Immature natural killer cell (primary cell): ENCODE results near the gene SPECC1. TPM values are rescaled to one million over a fixed set of nuclear protein-coding genes. Genes with fewer than 3 reads are reported as not detected.
"Not testable (repeated sequence)": the region's sequence is repeated elsewhere in the genome, so short reads cannot be mapped to it uniquely, and the experiment has no call there.

Experiments
- DNase-seq, 3 donors: peaks; one replicate each; pipeline ENCODE4 v3.0.0; 2022; ENCODE audit warnings: mixed read lengths in 1 of 3
- H3K27ac Mint-ChIP-seq, 6 donors: one replicate each; pipeline ENCODE4 v1.8.0; 2020; ENCODE audit warnings: mixed read lengths in 6 of 6, mild to moderate bottlenecking in 5 of 6, inconsistent platforms in 4 of 6, moderate library complexity in 3 of 6
- H3K27me3 Mint-ChIP-seq, 3 donors: one replicate each; pipeline ENCODE4 v1.8.0; 2020 to 2021; ENCODE audit warnings: low read depth in 3 of 3, mild to moderate bottlenecking in 3 of 3, mixed read lengths in 3 of 3, moderate library complexity in 3 of 3, inconsistent platforms in 1 of 3
- H3K36me3 Mint-ChIP-seq, 3 donors: one replicate each; pipeline ENCODE4 v1.8.0; 2020; ENCODE audit warnings: mixed read lengths in 3 of 3, inconsistent platforms in 2 of 3, mild to moderate bottlenecking in 2 of 3
- H3K4me1 Mint-ChIP-seq, 2 donors: one replicate each; pipeline ENCODE4 v1.8.0; 2020; ENCODE audit warnings: inconsistent platforms in 2 of 2, mild to moderate bottlenecking in 2 of 2, mixed read lengths in 2 of 2, moderate library complexity in 1 of 2
- H3K4me3 Mint-ChIP-seq, 5 donors: one replicate each; pipeline ENCODE4 v1.8.0; 2020; ENCODE audit warnings: mild to moderate bottlenecking in 5 of 5, mixed read lengths in 5 of 5, inconsistent platforms in 3 of 5, moderate library complexity in 3 of 5
- H3K9me3 Mint-ChIP-seq, 6 donors: one replicate each; pipeline ENCODE4 v1.8.0; 2020; ENCODE audit warnings: mild to moderate bottlenecking in 6 of 6, mixed read lengths in 6 of 6, inconsistent platforms in 4 of 6, moderate library complexity in 3 of 6
- polyA plus RNA-seq, 3 donors: library from polyadenylated mRNA; unstranded; fragments of 300-500 nt; fragmentation: Illumina TruSeq; gene quantifications; one replicate each; pipeline ENCODE4 v1.2.3, GENCODE V29; 2021

The SPECC1 gene
- polyA plus RNA-seq, 3 donors from 2014 or later = 6.0 to 43.3 (median 25.5) TPM

DNA sequence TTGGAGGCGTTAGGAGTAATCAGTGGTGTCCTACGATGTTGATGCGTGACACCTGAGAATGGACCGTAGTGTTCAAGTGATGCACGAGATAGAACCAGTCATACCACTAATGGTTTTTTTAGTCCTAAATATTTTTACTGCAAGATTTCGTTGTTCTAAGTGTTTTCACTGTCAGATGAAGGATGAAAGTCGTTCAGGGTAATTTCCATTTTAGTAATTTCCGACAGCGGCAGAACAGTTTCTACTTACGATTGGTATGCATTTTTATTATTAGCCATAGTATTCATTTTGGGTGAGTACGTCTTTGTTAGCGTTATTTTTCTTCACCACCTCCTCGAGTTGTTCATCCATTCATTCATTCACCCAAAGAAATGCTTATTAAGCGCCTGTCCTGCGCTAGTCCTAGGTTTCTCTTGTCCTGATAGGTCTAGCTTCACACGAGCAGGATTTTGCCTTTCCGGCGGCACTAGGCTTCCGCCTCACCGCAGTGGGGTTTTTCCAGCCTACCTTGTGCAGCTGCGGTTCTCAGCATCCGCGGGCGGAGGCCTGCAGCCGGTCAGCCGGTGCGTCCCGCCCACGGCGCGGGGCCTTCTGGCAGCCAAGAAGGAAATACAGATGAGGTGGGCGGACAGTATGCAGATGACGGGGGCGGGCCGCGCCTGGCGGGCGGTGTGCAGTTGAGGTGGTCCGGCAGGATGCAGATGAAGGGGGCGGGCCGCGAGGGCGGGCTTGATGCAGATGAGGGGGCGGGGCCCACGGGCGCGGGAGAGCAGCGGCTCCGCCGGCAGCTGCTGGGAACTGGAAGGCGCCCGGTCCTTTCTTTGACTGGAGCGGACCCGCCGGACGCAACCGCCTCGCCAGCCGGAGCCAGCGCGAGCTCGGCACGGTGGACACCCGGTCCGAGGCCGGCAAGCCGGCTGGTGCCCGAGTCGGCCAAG, 146.4 kb downstream of the SPECC1 start:
- Mint-ChIP-seq H3K9me3 (no peaks in the 10 kb centered on the region), H3K27me3 (peaks cover 2 to 14% (median 8%) of the 10 kb centered on the region in 3 donors), H3K4me3 (no peak overlapping the region), H3K4me1 (peaks cover 6 to 10% of the 10 kb centered on the region in 2 donors), H3K27ac (no peak overlapping the region), H3K36me3 (no peaks in the 10 kb centered on the region)
- DNase-seq = peak; percentile 95 to 97 (median 97)

DNA sequence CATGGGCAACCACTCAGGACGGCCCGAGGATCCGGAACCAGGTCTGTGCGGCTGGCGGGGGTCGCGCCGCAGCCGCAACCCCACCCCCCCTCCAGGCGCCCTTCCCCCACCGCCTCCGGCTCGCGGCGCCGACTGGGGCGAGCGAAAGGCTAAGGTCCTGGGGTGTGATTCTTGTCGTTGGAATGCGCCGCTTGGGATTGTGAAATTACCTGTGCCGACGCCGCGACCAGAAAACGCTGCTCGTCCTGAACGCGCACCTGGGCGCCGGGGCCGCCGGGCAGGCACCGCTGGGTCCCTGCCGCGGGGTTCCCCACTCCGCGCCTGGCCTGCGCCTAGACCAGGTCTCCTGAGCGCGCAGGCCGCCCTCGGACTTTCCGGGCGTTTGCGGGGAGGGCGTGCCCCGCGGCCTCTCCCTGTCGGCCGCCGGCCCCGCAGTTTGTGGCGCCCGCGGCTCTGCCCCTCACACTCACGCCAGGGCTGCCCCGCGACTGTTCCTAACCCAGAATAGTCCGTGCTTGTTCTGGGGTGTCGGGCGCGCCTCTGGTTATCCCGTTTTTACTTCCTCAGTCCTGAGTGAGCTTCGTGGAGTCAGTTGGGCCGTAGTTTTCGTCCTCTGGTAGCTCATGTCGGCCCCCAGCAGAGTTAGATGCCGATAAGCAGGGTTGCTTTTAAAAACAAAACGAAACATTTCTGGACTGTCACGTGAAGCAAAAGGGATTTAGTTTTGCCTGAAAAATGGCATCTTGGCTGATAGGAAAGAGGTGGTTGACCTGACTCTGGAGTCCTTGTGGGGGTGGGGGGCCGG, 147.2 kb downstream of the SPECC1 start:
- Mint-ChIP-seq H3K27ac (peak overlapping the region; percentile 25 to 89 (median 60)), H3K4me3 (peak overlapping the region; percentile 81 to 94 (median 90)), H3K4me1 (peaks cover 6 to 10% of the 10 kb centered on the region in 2 donors), H3K9me3 (no peaks in the 10 kb centered on the region), H3K27me3 (peaks cover 2 to 14% (median 8%) of the 10 kb centered on the region in 3 donors), H3K36me3 (no peaks in the 10 kb centered on the region)
- DNase-seq = peak in 1 of 3 donors; percentile 34

DNA sequence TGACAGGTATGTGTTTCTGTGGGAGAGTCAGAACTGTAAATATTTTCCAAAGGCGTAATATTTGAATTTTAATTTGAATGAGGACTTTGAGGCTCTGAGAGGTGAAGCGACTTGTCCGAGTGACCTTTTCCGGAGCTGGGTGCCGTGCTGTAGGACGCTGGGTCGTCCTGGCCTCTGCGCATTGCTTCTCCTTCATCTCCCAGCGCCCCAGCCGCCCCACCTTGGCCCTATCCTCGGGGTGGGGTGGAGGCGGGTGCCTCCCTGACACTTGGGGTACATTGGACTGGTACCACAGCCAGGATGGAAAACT, 147.8 kb downstream of the SPECC1 start:
- peaks cover 2 to 14% (median 8%) of the 10 kb centered on the region in 3 donors for H3K27me3 Mint-ChIP-seq
- no peaks in the 10 kb centered on the region for H3K9me3 Mint-ChIP-seq
- H3K4me1 Mint-ChIP-seq = peaks cover 6 to 10% of the 10 kb centered on the region in 2 donors
- peak overlapping the region; percentile 81 to 94 (median 90) for H3K4me3 Mint-ChIP-seq
- peak overlapping the region; percentile 25 to 89 (median 60) for H3K27ac Mint-ChIP-seq
- H3K36me3 Mint-ChIP-seq = no peaks in the 10 kb centered on the region
- no peak for DNase-seq

DNA sequence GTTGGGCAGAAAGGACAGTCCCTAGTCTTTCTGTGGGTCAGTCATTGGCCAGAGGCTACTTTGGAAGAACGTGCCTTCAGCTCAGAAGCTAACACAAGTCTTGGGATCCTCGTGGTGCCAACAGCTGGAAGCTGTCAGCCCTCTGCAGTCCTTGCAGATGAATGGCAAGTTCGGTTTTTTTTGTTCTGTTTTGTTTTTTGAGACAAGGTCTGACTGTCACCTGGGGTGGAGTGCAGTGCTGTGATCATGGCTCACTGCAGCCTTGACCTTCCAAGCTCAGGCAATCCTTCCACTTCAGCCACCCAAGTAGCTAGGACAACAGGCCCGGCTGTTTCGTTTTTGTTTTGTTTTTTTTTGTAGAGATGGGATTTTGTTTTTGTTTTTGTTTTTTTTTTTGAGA, 149.4 kb downstream of the SPECC1 start:
- H3K36me3 Mint-ChIP-seq = no peaks in the 10 kb centered on the region
- H3K27me3 Mint-ChIP-seq = peaks cover 2 to 14% (median 8%) of the 10 kb centered on the region in 3 donors
- no peaks in the 10 kb centered on the region for H3K9me3 Mint-ChIP-seq
- DNase-seq = no peak
- peaks cover 6 to 10% of the 10 kb centered on the region in 2 donors for H3K4me1 Mint-ChIP-seq
- no peak overlapping the region for H3K4me3 Mint-ChIP-seq
- no peak overlapping the region for H3K27ac Mint-ChIP-seq

DNA sequence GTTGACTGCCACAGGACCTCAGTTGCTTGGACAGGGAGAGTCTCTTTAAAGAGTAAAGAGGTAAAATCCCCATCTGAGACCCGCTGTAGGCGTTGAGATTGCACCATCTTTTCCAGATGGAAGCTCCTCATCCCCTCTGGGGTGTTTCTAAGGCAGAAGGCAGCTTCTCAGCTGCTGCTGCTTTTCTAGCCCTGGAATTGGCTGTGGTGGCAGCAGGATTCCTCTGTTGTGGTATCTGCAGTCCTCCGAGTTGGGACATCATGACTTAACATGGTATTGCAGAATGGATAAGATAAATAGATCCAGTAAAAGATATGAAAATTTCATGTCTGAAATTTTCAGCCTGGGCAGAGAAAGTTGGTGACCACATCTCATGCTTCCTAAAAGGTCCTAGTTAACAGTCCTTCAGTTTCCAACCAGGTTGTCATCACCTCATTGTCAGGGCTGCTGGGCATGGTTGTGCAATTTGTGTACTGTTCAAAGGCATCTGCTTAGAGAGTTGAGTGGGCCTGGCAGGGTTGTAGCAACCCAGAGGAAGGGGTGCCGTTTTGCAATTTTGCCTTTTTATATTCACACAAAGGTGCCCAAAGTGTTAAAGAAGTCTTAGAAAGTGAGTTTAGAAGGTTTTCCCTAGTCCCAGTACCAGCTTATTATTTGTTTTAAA, 150.4 kb downstream of the SPECC1 start:
- H3K27ac Mint-ChIP-seq = no peak overlapping the region
- no peaks in the 10 kb centered on the region for H3K36me3 Mint-ChIP-seq
- peaks cover 2 to 14% (median 8%) of the 10 kb centered on the region in 3 donors for H3K27me3 Mint-ChIP-seq
- no peak overlapping the region for H3K4me3 Mint-ChIP-seq
- DNase-seq = no peak
- H3K9me3 Mint-ChIP-seq = no peaks in the 10 kb centered on the region
- peaks cover 6 to 10% of the 10 kb centered on the region in 2 donors for H3K4me1 Mint-ChIP-seq

DNA sequence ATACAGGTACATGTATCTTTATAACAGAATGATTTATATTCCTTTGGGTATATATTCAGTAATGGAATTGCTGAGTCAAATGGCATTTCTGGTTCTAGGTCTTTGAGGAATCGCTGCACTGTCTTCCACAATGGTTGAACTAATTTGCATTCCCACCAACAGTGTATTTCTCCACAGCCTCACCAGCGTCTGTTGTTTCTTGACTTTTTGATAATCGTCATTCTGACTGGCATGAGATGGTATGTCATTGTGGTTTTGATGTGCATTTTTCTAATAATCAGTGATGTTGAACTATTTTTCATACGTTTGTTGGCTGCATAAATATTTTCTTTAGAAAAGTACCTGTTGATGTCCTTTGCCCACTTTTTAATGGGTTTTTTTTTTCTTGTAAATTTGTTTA, 156.4 kb downstream of the SPECC1 start:
- not testable (repeated sequence) for H3K4me3 Mint-ChIP-seq, H3K36me3 Mint-ChIP-seq, H3K27ac Mint-ChIP-seq, H3K4me1 Mint-ChIP-seq, H3K27me3 Mint-ChIP-seq, DNase-seq, H3K9me3 Mint-ChIP-seq

DNA sequence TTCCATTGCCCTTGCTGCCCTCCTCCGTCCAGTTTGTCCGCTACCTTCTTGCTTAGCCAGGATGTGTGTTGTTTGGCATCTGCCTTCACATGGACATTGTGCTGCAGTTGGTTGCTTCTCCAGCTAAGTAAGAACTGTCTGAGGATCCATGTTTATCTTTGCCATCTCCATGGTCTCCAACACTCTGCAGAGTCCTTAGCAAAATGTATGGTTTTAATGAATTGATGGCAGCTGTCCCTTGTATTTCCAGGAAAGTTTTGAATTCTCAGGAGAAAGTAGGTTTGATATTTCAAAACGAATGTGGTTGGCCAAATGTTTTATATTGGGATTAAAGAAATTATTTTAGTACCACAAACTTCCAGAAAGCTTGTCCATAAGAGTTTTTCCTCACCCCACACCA, 160.9 kb downstream of the SPECC1 start:
- no peak overlapping the region for H3K4me3 Mint-ChIP-seq
- H3K9me3 Mint-ChIP-seq = no peaks in the 10 kb centered on the region
- no peak overlapping the region for H3K27ac Mint-ChIP-seq
- peaks cover 0 to 2% (median under 1%) of the 10 kb centered on the region in 3 donors for H3K27me3 Mint-ChIP-seq
- H3K4me1 Mint-ChIP-seq = peaks cover 0 to 12% of the 10 kb centered on the region in 2 donors
- H3K36me3 Mint-ChIP-seq = peaks cover 0 to 3% (median 2%) of the 10 kb centered on the region in 3 donors
- no peak for DNase-seq

DNA sequence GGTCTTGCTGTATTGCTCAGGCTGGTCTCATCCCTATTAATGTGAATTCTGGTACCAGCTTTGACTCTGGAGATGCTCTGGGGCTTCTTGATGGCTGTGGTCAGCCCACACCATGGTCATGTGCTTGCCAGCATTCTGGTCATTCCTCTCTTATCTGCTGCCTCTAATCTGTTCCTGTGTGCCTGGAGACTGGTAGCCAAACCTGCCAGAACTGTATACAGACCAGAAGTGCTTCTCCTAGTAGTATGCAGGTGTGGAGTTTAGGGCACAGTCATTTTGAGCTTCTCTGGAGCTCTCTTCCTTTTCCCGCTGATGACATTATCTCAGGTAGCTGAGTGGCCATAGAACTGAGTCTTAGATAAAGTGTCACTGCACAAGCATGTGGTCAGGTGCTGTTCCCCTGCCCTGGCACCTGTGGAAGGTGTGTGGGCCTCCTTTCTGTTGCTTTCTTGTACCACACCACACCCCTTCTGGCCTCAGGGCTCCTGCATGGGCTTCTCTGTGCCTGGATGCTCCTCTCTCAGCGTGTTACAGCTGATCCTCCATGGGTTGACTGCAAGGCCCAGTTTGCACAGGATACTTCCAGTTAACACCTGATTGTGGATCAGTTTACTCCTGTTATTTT, 162.7 kb downstream of the SPECC1 start:
- DNase-seq = no peak
- Mint-ChIP-seq H3K36me3 (no peaks in the 10 kb centered on the region), H3K4me1 (peaks cover 0 to 12% of the 10 kb centered on the region in 2 donors), H3K27ac (peak overlapping the region in 1 of 6 donors; percentile 56), H3K9me3 (no peaks in the 10 kb centered on the region), H3K4me3 (no peak overlapping the region), H3K27me3 (peaks cover 0 to 1% (median 0%) of the 10 kb centered on the region in 3 donors)

DNA sequence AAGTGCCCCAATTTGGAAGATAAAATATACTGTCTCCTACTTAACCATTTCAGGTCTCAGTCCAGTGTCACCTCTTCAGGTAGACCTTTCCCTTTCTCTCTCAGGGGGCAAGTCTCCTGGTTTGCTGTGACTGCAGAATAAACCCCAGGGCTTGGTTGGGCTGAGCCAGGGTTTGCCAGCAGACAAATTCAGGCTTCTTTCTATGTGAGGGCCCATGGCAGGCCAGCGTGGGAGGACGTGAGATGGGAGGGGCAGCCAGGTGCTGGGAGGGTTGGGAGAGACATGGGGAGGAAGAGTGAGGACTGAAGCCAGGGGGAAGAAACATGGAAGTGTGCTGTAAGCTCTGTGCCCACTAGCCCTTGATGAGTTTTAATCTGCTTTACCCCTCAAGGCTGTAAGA, 163.2 kb downstream of the SPECC1 start:
- H3K27me3 Mint-ChIP-seq = peaks cover 0 to 2% (median 0%) of the 10 kb centered on the region in 3 donors
- H3K4me3 Mint-ChIP-seq = no peak overlapping the region
- H3K36me3 Mint-ChIP-seq = no peaks in the 10 kb centered on the region
- no peak overlapping the region for H3K27ac Mint-ChIP-seq
- no peak for DNase-seq
- H3K4me1 Mint-ChIP-seq = peaks cover 0 to 12% of the 10 kb centered on the region in 2 donors
- no peaks in the 10 kb centered on the region for H3K9me3 Mint-ChIP-seq

DNA sequence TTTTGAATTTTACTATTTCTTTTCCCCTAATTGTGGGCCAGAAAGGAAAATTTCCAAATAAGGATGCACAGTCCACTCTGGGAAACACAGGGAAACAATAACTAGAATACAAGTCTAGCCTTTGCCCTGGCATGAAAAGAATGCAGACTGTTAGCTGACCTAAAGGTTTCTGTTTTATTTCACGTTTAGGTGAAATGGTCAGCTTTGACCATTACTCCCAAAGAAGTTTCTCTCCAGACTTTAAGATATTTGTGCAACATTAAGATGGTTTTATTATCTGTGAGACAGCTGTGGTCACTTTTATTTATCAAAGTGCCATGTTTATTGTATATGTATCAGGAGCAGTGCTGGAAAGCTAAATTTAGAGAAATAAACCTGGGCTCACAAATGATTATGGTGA, 163.9 kb downstream of the SPECC1 start:
- Mint-ChIP-seq H3K9me3 (no peaks in the 10 kb centered on the region), H3K27me3 (peaks cover 0 to 2% (median 0%) of the 10 kb centered on the region in 3 donors), H3K27ac (no peak overlapping the region), H3K4me3 (no peak overlapping the region), H3K4me1 (peaks cover 0 to 12% of the 10 kb centered on the region in 2 donors), H3K36me3 (no peaks in the 10 kb centered on the region)
- DNase-seq = no peak

DNA sequence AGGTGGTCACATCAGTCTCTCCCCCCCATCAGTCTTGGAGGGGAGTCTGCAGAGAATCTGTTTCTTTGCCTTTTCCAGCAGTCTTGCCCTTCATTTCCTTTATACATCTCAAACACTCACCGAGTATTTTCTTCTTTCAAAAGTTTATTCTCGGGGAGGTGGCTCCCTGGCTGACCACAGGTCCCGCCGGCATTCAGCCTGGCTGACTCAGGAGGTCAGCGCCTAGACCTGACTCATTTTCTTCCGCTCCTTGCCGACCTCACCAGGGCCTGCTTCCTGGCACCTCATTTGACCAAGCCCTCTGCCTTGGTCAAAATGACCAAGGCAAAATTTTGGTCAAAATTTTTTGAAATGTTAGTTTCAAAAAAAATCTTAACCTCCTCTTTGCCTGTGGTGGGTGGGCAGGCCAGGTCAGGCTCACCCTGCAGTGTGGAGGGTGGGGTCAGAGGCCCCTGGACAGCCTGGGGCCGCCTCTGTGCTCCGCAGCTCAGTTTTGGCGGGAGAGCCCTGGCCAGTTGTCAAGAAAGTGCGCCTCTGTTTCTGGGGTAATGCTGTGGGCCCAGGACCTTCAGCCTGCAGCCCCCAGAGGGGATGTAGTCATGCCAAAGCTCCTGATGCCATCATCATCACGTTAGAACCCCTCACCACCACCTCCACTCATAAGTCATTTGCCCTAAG, 165.6 kb downstream of the SPECC1 start:
- H3K36me3 Mint-ChIP-seq = no peaks in the 10 kb centered on the region
- no peak for DNase-seq
- no peak overlapping the region for H3K27ac Mint-ChIP-seq
- H3K4me1 Mint-ChIP-seq = peaks cover 0 to 8% of the 10 kb centered on the region in 2 donors
- peaks cover 0 to 2% (median 0%) of the 10 kb centered on the region in 3 donors for H3K27me3 Mint-ChIP-seq
- H3K4me3 Mint-ChIP-seq = no peak overlapping the region
- no peaks in the 10 kb centered on the region for H3K9me3 Mint-ChIP-seq

DNA sequence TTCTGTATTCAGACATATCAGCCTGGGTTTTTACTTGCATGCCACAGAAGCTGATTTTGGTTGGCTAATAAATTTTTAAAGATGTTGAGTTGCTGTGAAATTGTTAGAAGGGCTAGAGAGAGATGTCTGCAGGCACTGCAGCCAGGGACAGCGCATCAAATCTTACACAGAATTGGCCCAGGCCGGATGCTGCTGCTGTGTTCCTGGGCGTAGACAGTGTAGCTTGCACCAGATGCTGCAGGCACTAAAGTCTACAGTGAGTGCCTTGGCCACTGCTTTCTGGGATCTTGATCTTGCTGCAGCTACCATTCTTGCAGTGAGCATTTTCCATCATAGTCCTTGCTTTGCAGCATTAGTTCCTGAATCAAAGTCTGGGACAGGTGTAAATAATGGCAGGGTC, 169.9 kb downstream of the SPECC1 start:
- H3K27ac Mint-ChIP-seq = no peak overlapping the region
- no peak overlapping the region for H3K4me3 Mint-ChIP-seq
- H3K4me1 Mint-ChIP-seq = no peaks in the 10 kb centered on the region
- H3K27me3 Mint-ChIP-seq = peaks cover 0 to 2% (median 0%) of the 10 kb centered on the region in 3 donors
- no peaks in the 10 kb centered on the region for H3K9me3 Mint-ChIP-seq
- no peak for DNase-seq
- no peaks in the 10 kb centered on the region for H3K36me3 Mint-ChIP-seq

DNA sequence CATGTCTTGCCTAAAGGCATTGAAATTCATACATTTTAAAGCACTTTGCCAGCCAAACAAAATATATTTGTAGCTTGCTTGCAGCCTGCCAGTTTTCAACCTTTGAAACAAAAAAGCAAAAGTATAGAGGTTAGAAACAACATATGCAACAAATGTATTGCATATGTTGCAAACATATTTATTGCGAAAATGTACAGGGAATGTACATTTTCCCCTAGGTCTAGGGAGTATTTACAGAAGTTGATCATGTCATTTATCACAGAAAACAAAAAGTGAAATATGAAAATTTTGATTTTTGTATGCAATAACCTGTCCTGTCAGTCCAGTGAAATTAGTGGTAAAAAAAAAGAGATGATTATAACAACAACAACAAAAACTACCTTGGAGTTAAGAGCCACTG, 171.5 kb downstream of the SPECC1 start:
- no peak overlapping the region for H3K4me3 Mint-ChIP-seq
- H3K9me3 Mint-ChIP-seq = no peaks in the 10 kb centered on the region
- H3K27me3 Mint-ChIP-seq = peaks cover 0 to 2% (median 2%) of the 10 kb centered on the region in 3 donors
- no peaks in the 10 kb centered on the region for H3K36me3 Mint-ChIP-seq
- no peak for DNase-seq
- H3K4me1 Mint-ChIP-seq = peaks cover 6 to 15% of the 10 kb centered on the region in 2 donors
- no peak overlapping the region for H3K27ac Mint-ChIP-seq
